ENCODE data around the gene PTPRH.

PTPRH gene

DNA sequence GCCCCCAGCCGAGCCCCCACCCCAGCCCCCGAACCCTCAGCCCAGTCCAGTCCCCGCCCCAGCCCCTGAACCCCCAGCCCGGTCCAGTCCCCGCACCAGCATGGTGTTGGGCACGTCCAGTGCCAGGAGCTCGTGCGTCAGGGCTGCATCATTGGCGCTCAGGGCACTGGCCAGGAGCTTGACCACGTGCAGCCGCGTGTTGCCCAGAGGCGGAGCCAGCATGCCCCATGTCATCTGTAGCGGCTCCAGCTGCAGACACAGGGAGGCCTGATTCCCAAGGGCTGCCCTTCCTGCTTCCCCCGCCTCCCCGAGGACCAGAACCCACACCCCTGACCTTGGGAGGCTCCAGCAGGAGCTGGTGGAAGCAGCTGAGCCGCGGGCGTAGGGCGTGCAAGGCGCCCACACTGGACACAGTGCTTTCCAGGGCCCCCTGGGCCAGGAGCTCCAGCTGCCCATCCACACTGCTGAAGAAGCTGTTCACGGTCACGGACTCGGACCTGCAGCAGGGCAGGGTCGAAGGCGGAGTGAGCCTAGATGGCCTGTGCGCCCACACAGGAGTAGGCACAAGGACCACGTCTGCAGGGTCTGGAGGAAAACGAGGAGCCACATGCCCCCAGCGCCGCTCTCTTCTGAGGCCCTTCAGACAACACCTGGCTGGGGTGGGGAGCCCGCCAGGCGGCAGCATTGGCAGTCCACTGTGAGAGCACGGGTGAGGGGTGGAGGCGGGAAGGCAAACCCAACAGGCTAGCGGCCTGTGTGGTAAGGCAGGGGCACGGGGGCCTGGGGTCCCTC lies 32.0 kb upstream of the PTPRH start:
- H3K27ac ChIP-seq, result no peak overlapping the region; the same call in 1 of the 2 replicates
- no peak for DNase-seq (ENCODE audit: low spot score)
- TF ChIP-seq, protein P1, sequence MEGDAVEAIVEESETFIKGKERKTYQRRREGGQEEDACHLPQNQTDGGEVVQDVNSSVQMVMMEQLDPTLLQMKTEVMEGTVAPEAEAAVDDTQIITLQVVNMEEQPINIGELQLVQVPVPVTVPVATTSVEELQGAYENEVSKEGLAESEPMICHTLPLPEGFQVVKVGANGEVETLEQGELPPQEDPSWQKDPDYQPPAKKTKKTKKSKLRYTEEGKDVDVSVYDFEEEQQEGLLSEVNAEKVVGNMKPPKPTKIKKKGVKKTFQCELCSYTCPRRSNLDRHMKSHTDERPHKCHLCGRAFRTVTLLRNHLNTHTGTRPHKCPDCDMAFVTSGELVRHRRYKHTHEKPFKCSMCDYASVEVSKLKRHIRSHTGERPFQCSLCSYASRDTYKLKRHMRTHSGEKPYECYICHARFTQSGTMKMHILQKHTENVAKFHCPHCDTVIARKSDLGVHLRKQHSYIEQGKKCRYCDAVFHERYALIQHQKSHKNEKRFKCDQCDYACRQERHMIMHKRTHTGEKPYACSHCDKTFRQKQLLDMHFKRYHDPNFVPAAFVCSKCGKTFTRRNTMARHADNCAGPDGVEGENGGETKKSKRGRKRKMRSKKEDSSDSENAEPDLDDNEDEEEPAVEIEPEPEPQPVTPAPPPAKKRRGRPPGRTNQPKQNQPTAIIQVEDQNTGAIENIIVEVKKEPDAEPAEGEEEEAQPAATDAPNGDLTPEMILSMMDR (conservative IDR thresholded peaks at IDR 0.05; ENCODE audit: low read depth), result no peak
- POLR2A ChIA-PET (ENCODE audit: low non-redundant PET), result no interaction called here
- CTCF ChIA-PET, result interaction anchor here (0.5 kb wide), 1 partner anchor 74 kb away, joined by 3 read pairs; no protein-coding TSS in a partner anchor

DNA sequence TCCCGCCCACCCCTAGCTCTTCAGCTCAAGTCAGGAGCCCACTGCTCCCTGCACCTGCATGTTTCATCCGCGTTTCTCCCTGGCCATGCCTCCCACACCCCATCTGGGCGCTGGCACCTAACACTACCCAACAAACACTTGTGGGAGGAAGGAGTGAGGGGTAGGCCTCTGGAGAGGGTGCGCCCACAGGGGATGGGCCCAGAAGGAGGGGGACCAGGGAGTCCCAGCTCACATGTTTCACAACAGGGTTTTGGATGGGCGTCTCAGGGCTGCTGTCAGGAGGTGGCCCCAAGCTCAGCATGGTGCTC lies 31.4 kb upstream of the PTPRH start:
- ChIA-PET CTCF (no interaction called here), POLR2A (ENCODE audit: low non-redundant PET) (no interaction called here)
- 0 out of 2 replicates have a peak overlapping the region, but pooled peaks have one; percentile 1 for H3K27ac ChIP-seq
- no peak for DNase-seq (ENCODE audit: low spot score)
- TF ChIP-seq, protein P1 (conservative IDR thresholded peaks at IDR 0.05; ENCODE audit: low read depth), result no peak

DNA sequence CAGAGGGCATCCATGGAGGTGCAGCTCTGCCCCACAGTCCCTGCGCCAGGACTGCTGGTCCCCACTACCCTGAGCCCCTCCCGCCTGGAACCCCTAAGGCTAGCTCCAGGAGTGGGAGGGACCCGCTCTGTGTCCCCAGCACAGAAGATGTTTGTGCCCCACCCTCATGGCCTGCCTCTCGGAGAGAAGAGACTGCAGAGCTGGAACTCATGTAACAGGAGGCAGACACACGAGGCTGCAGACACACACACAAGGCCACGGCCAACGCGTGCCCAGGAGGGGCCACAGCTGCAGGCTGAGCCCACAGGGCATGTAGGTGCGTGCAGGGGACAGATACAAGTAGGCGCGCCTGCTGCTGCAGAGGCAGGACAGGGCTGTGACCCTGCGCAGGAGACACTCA lies 29.7 kb upstream of the PTPRH start:
- TF ChIP-seq, protein P1 (conservative IDR thresholded peaks at IDR 0.05; ENCODE audit: low read depth), result no peak
- no peak for DNase-seq (ENCODE audit: low spot score)
- peak overlapping the region; percentile 9; the same call in 1 of the 2 replicates for H3K27ac ChIP-seq
- POLR2A ChIA-PET (ENCODE audit: low non-redundant PET), result no interaction called here
- CTCF ChIA-PET, result interaction anchor here (0.7 kb wide), 1 partner anchor 113 kb away, joined by 4 read pairs; no protein-coding TSS in a partner anchor

DNA sequence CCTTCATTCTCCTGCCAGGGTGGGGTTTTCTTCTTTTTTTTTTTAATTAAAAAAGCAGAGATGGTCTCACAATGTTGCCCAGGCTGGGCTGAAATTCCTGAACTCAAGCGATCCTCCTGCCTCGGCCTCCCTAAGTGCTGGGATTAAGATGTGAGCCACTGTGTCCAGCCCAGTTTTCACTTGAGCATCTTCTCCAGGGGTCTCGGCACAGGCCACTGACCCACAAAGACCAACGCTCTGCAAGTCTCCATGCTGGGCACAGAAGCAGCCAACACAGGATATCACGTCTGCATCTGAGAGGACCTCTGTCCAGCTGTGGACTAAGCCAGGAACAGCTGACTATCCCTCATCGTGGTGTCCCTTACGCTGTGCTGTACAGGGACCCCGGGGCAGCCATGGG lies 28.7 kb upstream of the PTPRH start:
- ChIA-PET POLR2A (ENCODE audit: low non-redundant PET) (no interaction called here), CTCF (interaction anchor here (0.9 kb wide), 1 partner anchor 388 kb away, joined by 3 read pairs; no protein-coding TSS in a partner anchor)
- TF ChIP-seq, protein P1 (conservative IDR thresholded peaks at IDR 0.05; ENCODE audit: low read depth), result no peak
- no peak for DNase-seq (ENCODE audit: low spot score)
- 0 out of 2 replicates have a peak overlapping the region, but pooled peaks have one; percentile 6 for H3K27ac ChIP-seq

DNA sequence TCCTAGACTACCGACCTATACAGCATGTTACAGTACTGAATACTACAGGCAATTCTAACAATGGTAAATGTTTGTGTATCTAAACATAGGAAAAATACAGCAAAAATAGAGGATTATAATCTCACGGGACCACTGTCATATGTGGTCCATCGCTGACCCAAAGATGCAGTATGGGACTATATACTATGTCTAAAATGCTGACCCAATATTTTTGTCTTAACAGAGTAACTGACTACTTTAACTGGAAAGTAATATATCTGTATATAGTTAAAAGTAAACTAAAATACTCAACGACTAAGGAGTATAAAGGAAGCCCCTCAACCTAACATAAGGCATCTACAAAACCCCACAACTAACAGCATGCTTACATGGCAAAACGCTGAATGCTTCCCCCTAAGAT lies 23.7 kb upstream of the PTPRH start:
- TF ChIP-seq, protein P1 (conservative IDR thresholded peaks at IDR 0.05; ENCODE audit: low read depth), result no peak
- no peak overlapping the region for H3K27ac ChIP-seq
- ChIA-PET POLR2A (ENCODE audit: low non-redundant PET) (no interaction called here), CTCF (no interaction called here)
- no peak for DNase-seq (ENCODE audit: low spot score)

DNA sequence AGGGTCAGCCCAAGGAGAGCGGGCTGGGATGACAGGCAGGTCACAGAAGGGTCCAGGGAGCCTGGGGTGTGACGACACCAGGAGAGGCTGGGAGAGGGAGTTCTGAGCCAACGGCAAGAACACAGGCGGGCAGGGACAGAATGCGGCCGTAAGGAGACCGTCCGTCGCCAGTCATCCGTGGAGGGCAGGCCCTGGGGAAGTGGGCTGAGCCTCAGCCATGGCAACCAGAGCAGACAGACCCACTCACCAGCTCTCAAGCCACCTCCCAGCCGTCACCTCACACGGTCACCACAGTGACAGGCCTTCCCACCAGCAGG lies 22.9 kb upstream of the PTPRH start:
- ChIA-PET CTCF (interaction anchor here (0.6 kb wide), 1 partner anchor 186 kb away, joined by 3 read pairs; no protein-coding TSS in a partner anchor), POLR2A (ENCODE audit: low non-redundant PET) (no interaction called here)
- TF ChIP-seq, protein P1 (conservative IDR thresholded peaks at IDR 0.05; ENCODE audit: low read depth), result no peak
- DNase-seq (ENCODE audit: low spot score), result no peak
- peak overlapping the region; percentile 18; the same call in 1 of the 2 replicates for H3K27ac ChIP-seq

Measured in RWPE1 (cell line).